WTC11 (cell line): ENCODE data around the gene RAI14. TPM values are rescaled to one million over a fixed set of nuclear protein-coding genes. Genes with fewer than 3 reads are reported as not detected.

Source experiments
- ATAC-seq: fragments of 200-7000 bp; cut with Tn5 transposase; 2 replicates; pipeline ENCODE4 v1.10.0; 2021; ENCODE audit warnings: mild to moderate bottlenecking, moderate library complexity
- CTCF ChIA-PET: fragments of 300-600 bp; sonication (Branson Sonifier 250); formaldehyde crosslinking; loops from one replicate; lab custom pipeline; 2021; ENCODE audit warnings: antibody characterized with exemption; lab: Charles Lee
- POLR2A ChIA-PET: fragments of 350-600 bp; sonication (Branson Sonifier 250); formaldehyde crosslinking; loops from one replicate; lab custom pipeline; 2021; ENCODE audit warnings: antibody characterized with exemption; lab: Charles Lee
- DNase-seq: peaks from one replicate; pipeline ENCODE4 v3.0.0; 2021; ENCODE audit warnings: low spot score
- H3K27ac Mint-ChIP-seq: 2 replicates; pipeline ENCODE4 v1.8.0; 2021; ENCODE audit warnings: mixed read lengths
- H3K27me3 Mint-ChIP-seq: 2 replicates; pipeline ENCODE4 v1.8.0; 2021; ENCODE audit warnings: low read depth, mild to moderate bottlenecking, moderate library complexity, mixed read lengths
- H3K36me3 Mint-ChIP-seq: 2 replicates; pipeline ENCODE4 v1.8.0; 2021; ENCODE audit warnings: mixed read lengths
- H3K4me1 Mint-ChIP-seq: 2 replicates; pipeline ENCODE4 v1.8.0; 2022; ENCODE audit warnings: mixed read lengths
- H3K4me3 Mint-ChIP-seq: 2 replicates; pipeline ENCODE4 v1.8.0; 2021; ENCODE audit warnings: mild to moderate bottlenecking, moderate library complexity, mixed read lengths
- H3K9me3 Mint-ChIP-seq: 2 replicates; pipeline ENCODE4 v1.8.0; 2021; ENCODE audit warnings: mixed read lengths
- CDX4 ChIP-seq: fragments of 250-450 bp; sonication (Bioruptor Pico); IDR thresholded peaks from 2 replicates; pipeline ENCODE4 v1.9.0; 2021; ENCODE audit warnings: moderate library complexity, mild to moderate bottlenecking, inconsistent platforms, borderline replicate concordance
- ERG ChIP-seq: fragments of 250-450 bp; sonication (Bioruptor Pico); IDR thresholded peaks from 2 replicates; pipeline ENCODE4 v1.8.0; 2021; ENCODE audit warnings: mild to moderate bottlenecking
- HMGXB4 ChIP-seq: sonication (generic); formaldehyde crosslinking; IDR thresholded peaks from 2 replicates; pipeline ENCODE4 v1.8.1; 2023; ENCODE audit warnings: mild to moderate bottlenecking, moderate library complexity, missing genetic modification reagents
- JUN ChIP-seq: sonication (generic); formaldehyde crosslinking; IDR thresholded peaks from 2 replicates; pipeline ENCODE4 v1.8.0; 2023; ENCODE audit warnings: mild to moderate bottlenecking, missing genetic modification reagents
- MYBL2 ChIP-seq: sonication (generic); formaldehyde crosslinking; IDR thresholded peaks from 2 replicates; pipeline ENCODE4 v1.8.1; 2023; ENCODE audit warnings: mild to moderate bottlenecking, moderate library complexity, missing genetic modification reagents
- PREB ChIP-seq: sonication (generic); formaldehyde crosslinking; IDR thresholded peaks from 2 replicates; pipeline ENCODE4 v1.8.1; 2022; ENCODE audit warnings: mild to moderate bottlenecking, missing genetic modification reagents, moderate library complexity, borderline replicate concordance
- RORB ChIP-seq: fragments of 250-450 bp; sonication (Bioruptor Pico); IDR thresholded peaks from 2 replicates; pipeline ENCODE4 v1.9.0; 2021; ENCODE audit warnings: mild to moderate bottlenecking
- TEAD1 ChIP-seq: sonication (generic); formaldehyde crosslinking; IDR thresholded peaks from 2 replicates; pipeline ENCODE4 v1.8.0; 2022; ENCODE audit warnings: mild to moderate bottlenecking, missing genetic modification reagents
- TEAD4 ChIP-seq: sonication (generic); formaldehyde crosslinking; IDR thresholded peaks from 2 replicates; pipeline ENCODE4 v1.8.0; 2022; ENCODE audit warnings: mild to moderate bottlenecking, missing genetic modification reagents
- ZNF232 ChIP-seq: sonication (generic); formaldehyde crosslinking; IDR thresholded peaks from 2 replicates; pipeline ENCODE4 v1.8.0; 2022; ENCODE audit warnings: mild to moderate bottlenecking, missing genetic modification reagents
- ZNF281 ChIP-seq: sonication (generic); formaldehyde crosslinking; IDR thresholded peaks from 2 replicates; pipeline ENCODE4 v1.8.0; 2023; ENCODE audit warnings: mild to moderate bottlenecking, missing genetic modification reagents
- ZNF512 ChIP-seq: sonication (generic); formaldehyde crosslinking; IDR thresholded peaks from 2 replicates; pipeline ENCODE4 v1.8.1; 2022; ENCODE audit warnings: missing genetic modification reagents, borderline replicate concordance
- ZNF532 ChIP-seq: fragments of 250-450 bp; sonication (Bioruptor Pico); IDR thresholded peaks from 2 replicates; pipeline ENCODE4 v1.9.0; 2021; ENCODE audit warnings: mild to moderate bottlenecking, borderline replicate concordance
- total RNA-seq: library from RNA; stranded (reverse); gene quantifications from 3 replicates; pipeline ENCODE4 v1.2.3, GENCODE V29; 2021

The RAI14 gene
- total RNA-seq, 1 experiment from 2014 or later: 185 TPM

- ChIA-PET CTCF (interaction anchor here (0.6 to 1.8 kb wide), 7 partner anchors 31 to 895 kb away, joined by 3 to 6 read pairs (median 4); no protein-coding TSS in a partner anchor), POLR2A (interaction anchor here (0.6 to 1.9 kb wide), 6 partner anchors 8 to 183 kb away, joined by 3 to 7 read pairs (median 4); partner anchors contain the start of gene TTC23L)
- H3K4me1 Mint-ChIP-seq: peaks cover 54% of the 10 kb centered on the region
- H3K36me3 Mint-ChIP-seq: peaks cover 7% of the 10 kb centered on the region
- peak overlapping the region; percentile 85 for H3K4me3 Mint-ChIP-seq
- H3K27ac Mint-ChIP-seq: peak overlapping the region; percentile 96
- peak; percentile 38 for DNase-seq
- H3K27me3 Mint-ChIP-seq: no peaks in the 10 kb centered on the region
- H3K9me3 Mint-ChIP-seq: no peaks in the 10 kb centered on the region
- TF ChIP-seq PREB: no peak
- no peak for TF ChIP-seq ZNF232 (CRISPR knock-in tag)
- TF ChIP-seq ZNF512 (CRISPR knock-in tag): no peak
- ATAC-seq: peak; percentile 49
Observed at GRCh38 chr5:34655354-34655991, 655 bp upstream of the RAI14 start.

GRCh38 chr5:34656700-34657273 is 659 bp downstream of the RAI14 start:
- peak overlapping the region; percentile 77 for H3K4me3 Mint-ChIP-seq
- 0 out of 2 replicates have a peak overlapping the region, but pooled peaks have one; percentile 89 for H3K27ac Mint-ChIP-seq
- H3K9me3 Mint-ChIP-seq: no peaks in the 10 kb centered on the region
- POLR2A ChIA-PET: interaction anchor here (0.8 to 1.9 kb wide), 6 partner anchors 10 to 998 kb away, joined by 3 to 7 read pairs (median 4); partner anchors contain the start of gene TTC23L
- CTCF ChIA-PET: interaction anchor here (0.5 to 1.7 kb wide), 5 partner anchors 30 to 182 kb away, joined by 3 to 5 read pairs (median 3); no protein-coding TSS in a partner anchor
- H3K27me3 Mint-ChIP-seq: no peaks in the 10 kb centered on the region
- DNase-seq (no peak), ATAC-seq (no peak)
- peaks cover 65% of the 10 kb centered on the region for H3K4me1 Mint-ChIP-seq
- H3K36me3 Mint-ChIP-seq: peaks cover 11% of the 10 kb centered on the region
- TF ChIP-seq ERG (no peak), PREB (no peak), CDX4 (CRISPR knock-in tag) (no peak), ZNF281 (CRISPR knock-in tag) (0 out of 2 replicates have a peak, but pooled peaks have one; percentile 53), RORB (CRISPR knock-in tag) (no peak), JUN (CRISPR knock-in tag) (0 out of 2 replicates have a peak, but pooled peaks have one; percentile 1), TEAD4 (CRISPR knock-in tag) (no peak), ZNF512 (CRISPR knock-in tag) (no peak), ZNF532 (CRISPR knock-in tag) (no peak), HMGXB4 (CRISPR knock-in tag) (0 out of 2 replicates have a peak, but pooled peaks have one; percentile 27), TEAD1 (CRISPR knock-in tag) (0 out of 2 replicates have a peak, but pooled peaks have one; percentile 28), MYBL2 (CRISPR knock-in tag) (no peak)
